GM12878 (cell line): ENCODE measurements around the gene SPRYD3. TPM values are rescaled to one million over a fixed set of nuclear protein-coding genes. Genes with fewer than 3 reads are reported as not detected.

Source experiments
- ATAC-seq: fragments of 200-7000 bp; cut with Tn5 transposase; 3 replicates; pipeline ENCODE4 v1.9.1; 2020; ENCODE audit warnings: mild to moderate bottlenecking, moderate library complexity
- BruUV-seq: library from RNA; stranded (reverse); fragments of 400-500 nt; replicated peaks from 2 replicates; lab custom pipeline; 2021; lab: Mats Ljungman, UMichigan
- CTCF ChIA-PET: fragments of 300-600 bp; sonication (Branson Sonifier 250); formaldehyde crosslinking; extraction: SDS; loops from one replicate; lab custom pipeline; 2021; ENCODE audit warnings: inconsistent platforms; lab: Yijun Ruan, JAX
- POLR2A ChIA-PET: fragments of 350-600 bp; formaldehyde crosslinking; extraction: SDS; loops from one replicate; lab custom pipeline; 2021; ENCODE audit warnings: inconsistent platforms; lab: Charles Lee
- RAD21 ChIA-PET: fragments of 300-600 bp; sonication (Branson Sonifier 250); formaldehyde crosslinking; loops from one replicate; lab custom pipeline; 2023; ENCODE audit warnings: antibody characterized with exemption; ENCODE audit not compliant: unreplicated experiment; lab: Charles Lee
- SMC1A ChIA-PET: fragments of 300-600 bp; sonication (Branson Sonifier 250); formaldehyde crosslinking; loops from one replicate; lab custom pipeline; 2023; ENCODE audit not compliant: unreplicated experiment, uncharacterized antibody; lab: Charles Lee
- DNase-seq: peaks from one replicate; pipeline ENCODE4 v3.0.0-alpha.2; 2011; ENCODE audit warnings: low read depth, low spot score
- FAIRE-seq: peaks from 3 replicates; lab custom pipeline; 2011; peaks lifted over from hg19 to GRCh38; lab: Jason Lieb, UNC
- H2AFZ ChIP-seq: 2 replicates; pipeline ENCODE4 v1.6.0; 2011; ENCODE audit warnings: low read depth, low read length, control low read depth; ENCODE audit not compliant: control insufficient read depth
- H3K27ac ChIP-seq: 2 replicates; pipeline ENCODE4 v1.5.1; 2011; ENCODE audit warnings: control low read depth; ENCODE audit not compliant: control insufficient read depth, insufficient read depth
- H3K27me3 ChIP-seq, 2 experiments: replicated peaks in 1 of 2; 2 replicates each; pipeline versions ENCODE4 v1.6.0 to v1.6.1; 2011; ENCODE audit warnings: low read length in 1 of 2; ENCODE audit not compliant: control insufficient read depth in 2 of 2, insufficient read depth in 2 of 2
- H3K36me3 ChIP-seq, 2 experiments: 2 replicates each; pipeline ENCODE4 v1.5.1; 2011; ENCODE audit warnings: low read length in 1 of 2; ENCODE audit not compliant: control insufficient read depth in 2 of 2, insufficient read depth in 2 of 2
- H3K4me1 ChIP-seq: 2 replicates; pipeline ENCODE4 v1.6.1; 2011; ENCODE audit warnings: mild to moderate bottlenecking, low read length, moderate library complexity, mixed read lengths; ENCODE audit not compliant: control insufficient read depth, insufficient read depth
- H3K4me2 ChIP-seq: 2 replicates; pipeline ENCODE4 v1.6.0; 2011; ENCODE audit warnings: control low read depth; ENCODE audit not compliant: control insufficient read depth, insufficient read depth
- H3K4me3 ChIP-seq: fragments of 200-600 bp; sonication (generic); 2 replicates; pipeline ENCODE4 v1.5.1; 2016
- H3K79me2 ChIP-seq: 2 replicates; pipeline ENCODE4 v1.6.0; 2011; ENCODE audit warnings: low read length; ENCODE audit not compliant: control insufficient read depth, insufficient read depth
- H3K9ac ChIP-seq: 2 replicates; pipeline ENCODE4 v1.8.0; 2011; ENCODE audit warnings: low read length, control low read depth, mixed read lengths; ENCODE audit not compliant: control insufficient read depth, insufficient read depth
- H3K9me3 ChIP-seq: replicated peaks from 3 replicates; pipeline ENCODE4 v1.5.1; 2011; ENCODE audit warnings: mild to moderate bottlenecking, low read length; ENCODE audit not compliant: control insufficient read depth, insufficient read depth
- H4K20me1 ChIP-seq: 2 replicates; pipeline ENCODE4 v1.6.0; 2011; ENCODE audit not compliant: control insufficient read depth, insufficient read depth
- ATF7 ChIP-seq: fragments of 450-650 bp; IDR thresholded peaks from 2 replicates; pipeline ENCODE4 v1.6.1; 2016; ENCODE audit warnings: low read depth, mild to moderate bottlenecking
- DPF2 ChIP-seq: fragments of 450-650 bp; IDR thresholded peaks from 2 replicates; pipeline ENCODE4 v1.6.1; 2017; ENCODE audit warnings: mild to moderate bottlenecking
- JUND ChIP-seq: IDR thresholded peaks from 2 replicates; pipeline ENCODE4 v1.6.1; 2012; ENCODE audit warnings: low read depth, mild to moderate bottlenecking, low read length, improper control_type of control experiment, moderate library complexity
- NR2C1 ChIP-seq: fragments of 450-650 bp; IDR thresholded peaks from 2 replicates; pipeline ENCODE4 v1.6.1; 2017; ENCODE audit warnings: antibody characterized with exemption, mild to moderate bottlenecking, moderate library complexity
- PBX3 ChIP-seq: IDR thresholded peaks from 2 replicates; pipeline ENCODE4 v1.6.1; 2011; ENCODE audit warnings: mild to moderate bottlenecking, low read depth, low read length, moderate library complexity; ENCODE audit not compliant: insufficient replicate concordance
- ZNF207 ChIP-seq: fragments of 450-650 bp; IDR thresholded peaks from 2 replicates; pipeline ENCODE4 v1.6.1; 2014; ENCODE audit warnings: antibody characterized with exemption, mild to moderate bottlenecking, borderline replicate concordance
- ZNF274 ChIP-seq: IDR thresholded peaks from one replicate; pipeline ENCODE4 v1.8.0; 2011; ENCODE audit not compliant: insufficient read length, insufficient read depth
- ZNF622 ChIP-seq: fragments of 450-650 bp; IDR thresholded peaks from 2 replicates; pipeline ENCODE4 v1.6.1; 2017; ENCODE audit warnings: mild to moderate bottlenecking, inconsistent platforms
- WGBS: methylation state at CpG from one replicate; pipeline ENCODE4 v1.1.6; 2016; ENCODE audit warnings: low lambda C conversion rate; ENCODE audit not compliant: insufficient replicate concordance, insufficient coverage; ENCODE audit errors: missing lambda C conversion rate; 5-methylcytosine and 5-hydroxymethylcytosine counted together
- in situ Hi-C: fragments of 300-500 bp; cut with MboI; formaldehyde crosslinking; loops from 9 replicates; pipeline ENCODE4 v1.14.3; 2018; ENCODE audit warnings: mixed read lengths
- intact Hi-C: fragments of 100-400 bp; cut with micrococcal nuclease; formaldehyde crosslinking; loops from one replicate; pipeline ENCODE4 v1.14.2; 2022; ENCODE audit not compliant: unreplicated experiment
- polyA plus RNA-seq, 11 experiments: library from polyadenylated mRNA; depleted of rRNA in 4 of 11; unstranded in 6 of 11; stranded (reverse) in 5 of 11; fragments of >200 nt; fragmentation: Nextera tagmentation in 4 of 11; fragmentation: Illumina TruSeq in 1 of 11; extraction: Ambion mirVana in 4 of 11; extraction: Trizol in 1 of 11; gene quantifications; 1 replicate in 1 of 11; 2 replicates in 10 of 11; pipeline versions ENCODE4 v1.2.1 to v1.2.3, GENCODE V29; 2011 to 2016; ENCODE audit warnings: inconsistent platforms in 2 of 11, missing spikeins in 2 of 11, low read depth in 1 of 11
- total RNA-seq, 4 experiments: library from RNA; depleted of rRNA in 3 of 4; stranded (reverse); fragments of >200 nt in 3 of 4; fragmentation: Illumina TruSeq in 1 of 4; extraction: Trizol in 1 of 4; gene quantifications; 2 replicates each; pipeline versions ENCODE4 v1.2.1 to v1.2.3, GENCODE V29; 2013 to 2021
- TF ChIP-seq, protein P1 (sequence below): fragments of 450-650 bp; formaldehyde crosslinking; IDR thresholded peaks from 2 replicates; pipeline ENCODE4 v1.4.0; 2022; ENCODE audit warnings: mild to moderate bottlenecking, moderate library complexity

The SPRYD3 gene
- total and polyA plus RNA-seq, 10 of the 15 experiments (the other 5 are each of a cell fraction or from before 2014, with no cell fraction given): 2.3 to 26.4 (median 20.2) TPM

GRCh38 chr12:53074999-53075370 lies 4.2 kb downstream of the SPRYD3 start:
- ChIA-PET CTCF (interaction anchor here (7.8 to 13.2 kb wide), 2 partner anchors 8 to 23 kb away, joined by 90 to 177 read pairs; partner anchors contain the start of genes IGFBP6 and SOAT2), SMC1A (interaction anchor here (1.1 to 1.2 kb wide), 2 partner anchors 10 to 19 kb away, joined by 4 to 5 read pairs; no protein-coding TSS in a partner anchor), POLR2A (no interaction called here), RAD21 (interaction anchor here (0.5 kb wide), 1 partner anchor 176 kb away, joined by 3 read pairs; no protein-coding TSS in a partner anchor)
- H3K27ac ChIP-seq: no peak overlapping the region
- H2AFZ ChIP-seq: no peak overlapping the region
- H4K20me1 ChIP-seq: no peaks in the 10 kb centered on the region; the same call in 1 of the 2 replicates
- ATAC-seq (no peak), DNase-seq (no peak), FAIRE-seq (no peak)
- H3K36me3 ChIP-seq: peaks cover 2 to 10% of the 10 kb centered on the region in 2 experiments; a peak in 3 of 4 replicates
- no peak overlapping the region for H3K4me2 ChIP-seq
- H3K9ac ChIP-seq: no peak overlapping the region
- no TSS peak for BruUV-seq
- TF ChIP-seq ZNF207: no peak
- no peak for TF ChIP-seq ZNF622
- no peak for TF ChIP-seq ATF7
- TF ChIP-seq, protein P1, sequence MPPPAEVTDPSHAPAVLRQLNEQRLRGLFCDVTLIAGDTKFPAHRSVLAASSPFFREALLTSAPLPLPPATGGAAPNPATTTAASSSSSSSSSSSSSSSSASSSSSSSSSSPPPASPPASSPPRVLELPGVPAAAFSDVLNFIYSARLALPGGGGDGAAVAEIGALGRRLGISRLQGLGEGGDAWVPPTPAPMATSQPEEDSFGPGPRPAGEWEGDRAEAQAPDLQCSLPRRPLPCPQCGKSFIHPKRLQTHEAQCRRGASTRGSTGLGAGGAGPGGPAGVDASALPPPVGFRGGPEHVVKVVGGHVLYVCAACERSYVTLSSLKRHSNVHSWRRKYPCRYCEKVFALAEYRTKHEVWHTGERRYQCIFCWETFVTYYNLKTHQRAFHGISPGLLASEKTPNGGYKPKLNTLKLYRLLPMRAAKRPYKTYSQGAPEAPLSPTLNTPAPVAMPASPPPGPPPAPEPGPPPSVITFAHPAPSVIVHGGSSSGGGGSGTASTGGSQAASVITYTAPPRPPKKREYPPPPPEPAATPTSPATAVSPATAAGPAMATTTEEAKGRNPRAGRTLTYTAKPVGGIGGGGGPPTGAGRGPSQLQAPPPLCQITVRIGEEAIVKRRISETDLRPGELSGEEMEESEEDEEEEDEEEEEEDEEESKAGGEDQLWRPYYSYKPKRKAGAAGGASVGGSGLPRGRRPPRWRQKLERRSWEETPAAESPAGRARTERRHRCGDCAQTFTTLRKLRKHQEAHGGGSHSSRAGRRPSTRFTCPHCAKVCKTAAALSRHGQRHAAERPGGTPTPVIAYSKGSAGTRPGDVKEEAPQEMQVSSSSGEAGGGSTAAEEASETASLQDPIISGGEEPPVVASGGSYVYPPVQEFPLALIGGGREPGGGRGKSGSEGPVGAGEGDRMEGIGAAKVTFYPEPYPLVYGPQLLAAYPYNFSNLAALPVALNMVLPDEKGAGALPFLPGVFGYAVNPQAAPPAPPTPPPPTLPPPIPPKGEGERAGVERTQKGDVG (CRISPR knock-in tag): no peak
- no peak for TF ChIP-seq NR2C1
- no peak for TF ChIP-seq ZNF274
- TF ChIP-seq DPF2: no peak
- TF ChIP-seq JUND: no peak
- no peak for TF ChIP-seq PBX3
- H3K4me1 ChIP-seq: no peaks in the 10 kb centered on the region; the same call in none of the 2 replicates
- H3K27me3 ChIP-seq: no peaks in the 10 kb centered on the region
- no peaks in the 10 kb centered on the region for H3K9me3 ChIP-seq
- no peak overlapping the region for H3K4me3 ChIP-seq
- intact Hi-C loops: no loop called here
- WGBS: 85% methylated on average over 3 of the region's 3 CpGs
- in situ Hi-C loops: no loop called here
- H3K79me2 ChIP-seq: peaks cover 6% of the 10 kb centered on the region
